H1 (cell line): Measurements from ENCODE around the gene RBM42.

Experiments
- CHD2 ChIP-seq: IDR thresholded peaks from 2 replicates; pipeline ENCODE4 v1.6.1; 2012; ENCODE audit warnings: low read length, improper control_type of control experiment
- EGR1 ChIP-seq: IDR thresholded peaks from 2 replicates; pipeline ENCODE4 v1.6.1; 2011; ENCODE audit warnings: low read depth, low read length, borderline replicate concordance
- EP300 ChIP-seq, 2 experiments: IDR thresholded peaks; 1 replicate in 1 of 2; 2 replicates in 1 of 2; pipeline ENCODE4 v1.6.1; 2011 to 2012; ENCODE audit warnings: low read depth in 2 of 2, low read length in 2 of 2, mild to moderate bottlenecking in 2 of 2, borderline replicate concordance in 1 of 2, inconsistent platforms in 1 of 2, moderate library complexity in 1 of 2
- HDAC6 ChIP-seq: IDR thresholded peaks from one replicate; pipeline ENCODE4 v1.7.1; 2012; ENCODE audit warnings: low read depth, mild to moderate bottlenecking, inconsistent platforms, low read length, moderate library complexity
- KDM4A ChIP-seq: IDR thresholded peaks from one replicate; pipeline ENCODE4 v1.7.1; 2012; ENCODE audit warnings: low read depth, mild to moderate bottlenecking, moderate library complexity, low read length, inconsistent platforms; ENCODE audit not compliant: severe bottlenecking
- MAFK ChIP-seq: IDR thresholded peaks from 2 replicates; pipeline ENCODE4 v1.6.1; 2012; ENCODE audit warnings: low read depth, mild to moderate bottlenecking, improper control_type of control experiment, low read length
- POLR2A ChIP-seq, 2 experiments: IDR thresholded peaks; 1 replicate in 1 of 2; 2 replicates in 1 of 2; pipeline ENCODE4 v1.6.1; 2011; ENCODE audit warnings: low read depth in 2 of 2, low read length in 2 of 2, mild to moderate bottlenecking in 2 of 2; ENCODE audit errors: control extremely low read depth in 1 of 2
- POLR2AphosphoS5 ChIP-seq: IDR thresholded peaks from 2 replicates; pipeline ENCODE4 v1.6.1; 2011; ENCODE audit warnings: low read depth, low read length
- RAD21 ChIP-seq, 2 experiments: IDR thresholded peaks in 1 of 2; conservative IDR thresholded peaks in 1 of 2; 2 replicates each; pipeline ENCODE4 v1.6.1; 2011; ENCODE audit warnings: low read depth in 2 of 2, low read length in 2 of 2, improper control_type of control experiment in 1 of 2, inconsistent platforms in 1 of 2, mild to moderate bottlenecking in 1 of 2, moderate library complexity in 1 of 2
- RXRA ChIP-seq: IDR thresholded peaks from 2 replicates; pipeline ENCODE4 v1.6.1; 2011; ENCODE audit warnings: low read depth, mild to moderate bottlenecking, low read length, moderate library complexity; ENCODE audit not compliant: insufficient read depth
- SP1 ChIP-seq: IDR thresholded peaks from 2 replicates; pipeline ENCODE4 v1.6.1; 2011; ENCODE audit warnings: low read depth, low read length
- YY1 ChIP-seq: IDR thresholded peaks from 2 replicates; pipeline ENCODE4 v1.6.1; 2011; ENCODE audit warnings: low read depth, mild to moderate bottlenecking, low read length
- TF ChIP-seq, protein P1 (sequence below), 3 experiments: IDR thresholded peaks; 1 replicate in 2 of 3; 2 replicates in 1 of 3; pipeline versions ENCODE4 v1.5.1 to v1.6.1; 2011; ENCODE audit warnings: low read length in 3 of 3, mild to moderate bottlenecking in 3 of 3, inconsistent platforms in 2 of 3, low read depth in 1 of 3, moderate library complexity in 1 of 3; ENCODE audit not compliant: insufficient read depth in 1 of 3; ENCODE audit errors: control extremely low read depth in 1 of 3

DNA sequence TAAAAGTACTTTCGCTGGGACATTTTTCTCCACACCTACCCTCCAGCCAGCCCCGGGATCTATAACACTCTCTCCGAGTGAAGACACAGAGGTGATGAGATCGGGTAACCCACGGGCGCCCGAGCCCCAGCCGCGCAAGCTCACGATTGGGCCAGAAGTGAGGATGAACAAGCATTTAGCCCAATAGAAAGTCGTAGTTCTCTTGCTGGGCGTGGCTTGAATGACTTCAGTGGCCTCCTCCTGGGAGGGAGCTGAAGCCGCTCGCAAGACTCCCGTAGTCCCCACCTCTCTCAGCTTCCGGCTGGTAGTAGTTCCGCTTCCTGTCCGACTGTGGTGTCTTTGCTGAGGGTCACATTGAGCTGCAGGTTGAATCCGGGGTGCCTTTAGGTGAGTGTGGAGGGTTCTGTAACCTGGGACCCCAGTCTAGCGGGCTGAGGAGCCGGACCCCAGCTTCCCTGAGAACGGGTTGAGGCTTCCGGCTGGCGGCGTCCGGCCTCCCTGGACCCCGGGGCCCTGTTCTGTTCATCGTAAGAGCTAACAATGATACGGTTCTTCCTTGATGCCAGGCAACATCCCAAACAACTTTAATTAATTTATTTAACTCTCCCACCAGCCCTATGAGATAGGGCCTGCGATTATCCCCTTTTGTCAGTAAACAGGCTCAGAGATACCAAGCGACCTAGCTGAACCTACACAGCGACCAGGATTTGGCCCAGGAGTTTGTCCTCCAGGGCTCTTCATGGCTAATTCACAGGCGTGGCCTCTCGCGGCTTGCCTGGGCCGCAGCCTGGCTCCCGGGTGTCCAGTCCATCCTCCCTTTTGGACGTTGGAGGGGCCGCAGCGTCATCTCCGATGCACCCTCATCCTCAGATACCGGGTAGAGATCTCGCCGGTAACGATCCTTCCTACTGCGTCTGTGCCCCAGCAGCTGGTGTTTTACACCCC, 19.5 kb downstream of the RBM42 start, which contains the start of gene COX6B1:
- TF ChIP-seq, protein P1, sequence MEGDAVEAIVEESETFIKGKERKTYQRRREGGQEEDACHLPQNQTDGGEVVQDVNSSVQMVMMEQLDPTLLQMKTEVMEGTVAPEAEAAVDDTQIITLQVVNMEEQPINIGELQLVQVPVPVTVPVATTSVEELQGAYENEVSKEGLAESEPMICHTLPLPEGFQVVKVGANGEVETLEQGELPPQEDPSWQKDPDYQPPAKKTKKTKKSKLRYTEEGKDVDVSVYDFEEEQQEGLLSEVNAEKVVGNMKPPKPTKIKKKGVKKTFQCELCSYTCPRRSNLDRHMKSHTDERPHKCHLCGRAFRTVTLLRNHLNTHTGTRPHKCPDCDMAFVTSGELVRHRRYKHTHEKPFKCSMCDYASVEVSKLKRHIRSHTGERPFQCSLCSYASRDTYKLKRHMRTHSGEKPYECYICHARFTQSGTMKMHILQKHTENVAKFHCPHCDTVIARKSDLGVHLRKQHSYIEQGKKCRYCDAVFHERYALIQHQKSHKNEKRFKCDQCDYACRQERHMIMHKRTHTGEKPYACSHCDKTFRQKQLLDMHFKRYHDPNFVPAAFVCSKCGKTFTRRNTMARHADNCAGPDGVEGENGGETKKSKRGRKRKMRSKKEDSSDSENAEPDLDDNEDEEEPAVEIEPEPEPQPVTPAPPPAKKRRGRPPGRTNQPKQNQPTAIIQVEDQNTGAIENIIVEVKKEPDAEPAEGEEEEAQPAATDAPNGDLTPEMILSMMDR (IDR thresholded peaks at IDR 0.05; ENCODE audit: control extremely low read depth in 1 of 3, insufficient read depth in 1 of 3, low read depth in 1 of 3, low read length in 3 of 3), result no peak
- TF ChIP-seq POLR2AphosphoS5, result peak; percentile 71
- no peak for TF ChIP-seq RXRA
- no peak for TF ChIP-seq HDAC6
- TF ChIP-seq EP300 (IDR thresholded peaks at IDR 0.05; ENCODE audit: borderline replicate concordance in 1 of 2, low read depth in 2 of 2, low read length in 2 of 2), result no peak
- no peak for TF ChIP-seq RAD21 (IDR thresholded peaks at IDR 0.05 in 1 of 2, conservative IDR thresholded peaks at IDR 0.05 in 1 of 2; ENCODE audit: low read depth in 2 of 2, low read length in 2 of 2)
- no peak for TF ChIP-seq YY1
- peak; percentile 18 for TF ChIP-seq KDM4A
- no peak for TF ChIP-seq EGR1
- TF ChIP-seq MAFK, result no peak
- peak; percentile 77 for TF ChIP-seq CHD2
- peak; percentile 49 to 83 for TF ChIP-seq POLR2A (IDR thresholded peaks at IDR 0.05; ENCODE audit: control extremely low read depth in 1 of 2, low read depth in 2 of 2, low read length in 2 of 2)
- peak; percentile 96 for TF ChIP-seq SP1
